ENCODE data around the gene PACSIN2. TPM values are rescaled to one million over a fixed set of nuclear protein-coding genes. Genes with fewer than 3 reads are reported as not detected.

PACSIN2 gene
- total RNA-seq, 1 donor from 2014 or later: 56.6 TPM

DNA sequence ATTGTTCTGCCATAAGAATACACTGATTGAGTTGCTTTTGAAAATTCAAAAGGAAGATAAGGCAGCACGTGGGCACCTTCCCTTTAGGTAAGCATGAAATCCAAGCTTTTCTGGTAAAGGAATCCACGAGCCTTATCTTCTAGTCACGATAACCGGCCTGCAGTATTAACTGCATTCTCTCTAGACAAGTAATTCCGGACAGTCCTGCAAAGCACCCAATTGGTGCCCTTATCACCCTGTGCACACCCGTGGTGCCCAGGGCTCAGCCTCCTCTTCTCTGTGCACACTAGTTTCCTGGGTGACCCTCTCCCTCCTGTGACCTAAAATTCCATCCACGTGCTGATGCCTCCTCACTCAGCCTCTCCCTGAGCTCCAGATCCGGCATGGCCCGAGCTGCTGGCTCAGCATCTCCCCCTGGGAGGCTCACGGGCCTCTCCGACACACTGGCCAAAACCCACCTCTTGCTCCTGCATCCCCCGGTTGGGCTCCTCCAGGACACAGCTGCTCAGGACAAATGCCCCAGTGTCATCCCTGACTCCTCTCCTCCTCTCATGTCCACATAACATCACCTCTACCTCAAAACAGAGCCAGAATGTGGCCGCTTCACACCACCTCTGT, 63.7 kb downstream of the PACSIN2 start:
- Mint-ChIP-seq H3K9me3 (peaks cover 7% of the 10 kb centered on the region), H3K27me3 (ENCODE audit: low read depth) (no peaks in the 10 kb centered on the region), H3K27ac (peak overlapping the region; percentile 10), H3K36me3 (peaks cover 6% of the 10 kb centered on the region), H3K4me1 (peaks cover 65% of the 10 kb centered on the region), H3K4me3 (no peak overlapping the region)
- TF ChIP-seq, protein P1, sequence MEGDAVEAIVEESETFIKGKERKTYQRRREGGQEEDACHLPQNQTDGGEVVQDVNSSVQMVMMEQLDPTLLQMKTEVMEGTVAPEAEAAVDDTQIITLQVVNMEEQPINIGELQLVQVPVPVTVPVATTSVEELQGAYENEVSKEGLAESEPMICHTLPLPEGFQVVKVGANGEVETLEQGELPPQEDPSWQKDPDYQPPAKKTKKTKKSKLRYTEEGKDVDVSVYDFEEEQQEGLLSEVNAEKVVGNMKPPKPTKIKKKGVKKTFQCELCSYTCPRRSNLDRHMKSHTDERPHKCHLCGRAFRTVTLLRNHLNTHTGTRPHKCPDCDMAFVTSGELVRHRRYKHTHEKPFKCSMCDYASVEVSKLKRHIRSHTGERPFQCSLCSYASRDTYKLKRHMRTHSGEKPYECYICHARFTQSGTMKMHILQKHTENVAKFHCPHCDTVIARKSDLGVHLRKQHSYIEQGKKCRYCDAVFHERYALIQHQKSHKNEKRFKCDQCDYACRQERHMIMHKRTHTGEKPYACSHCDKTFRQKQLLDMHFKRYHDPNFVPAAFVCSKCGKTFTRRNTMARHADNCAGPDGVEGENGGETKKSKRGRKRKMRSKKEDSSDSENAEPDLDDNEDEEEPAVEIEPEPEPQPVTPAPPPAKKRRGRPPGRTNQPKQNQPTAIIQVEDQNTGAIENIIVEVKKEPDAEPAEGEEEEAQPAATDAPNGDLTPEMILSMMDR (IDR thresholded peaks at IDR 0.05; ENCODE audit: unreplicated experiment): no peak
- no peak for DNase-seq (ENCODE audit: low spot score in 2 of 2, unreplicated experiment in 2 of 2)

DNA sequence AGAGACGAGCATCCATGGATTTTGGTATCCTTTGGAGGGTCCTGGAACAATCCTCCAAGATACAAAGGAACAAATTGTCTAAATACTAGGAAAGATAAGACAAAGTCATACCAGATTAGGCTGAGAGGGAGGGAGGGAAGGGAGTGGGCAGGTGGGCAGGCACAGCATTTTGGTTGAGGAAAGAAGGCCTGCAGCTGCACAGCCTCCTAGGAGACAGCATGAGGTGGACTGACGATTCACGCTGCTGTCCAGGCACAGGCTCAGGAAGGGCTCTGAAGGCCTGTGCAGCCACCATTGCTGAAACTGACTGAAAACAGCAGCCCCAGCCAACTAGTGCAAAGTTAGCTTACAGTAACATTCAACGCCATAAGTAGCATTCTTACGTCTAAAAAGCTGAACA, 64.7 kb downstream of the PACSIN2 start:
- H3K27ac Mint-ChIP-seq: peak overlapping the region; percentile 70
- peaks cover 67% of the 10 kb centered on the region for H3K4me1 Mint-ChIP-seq

DNA sequence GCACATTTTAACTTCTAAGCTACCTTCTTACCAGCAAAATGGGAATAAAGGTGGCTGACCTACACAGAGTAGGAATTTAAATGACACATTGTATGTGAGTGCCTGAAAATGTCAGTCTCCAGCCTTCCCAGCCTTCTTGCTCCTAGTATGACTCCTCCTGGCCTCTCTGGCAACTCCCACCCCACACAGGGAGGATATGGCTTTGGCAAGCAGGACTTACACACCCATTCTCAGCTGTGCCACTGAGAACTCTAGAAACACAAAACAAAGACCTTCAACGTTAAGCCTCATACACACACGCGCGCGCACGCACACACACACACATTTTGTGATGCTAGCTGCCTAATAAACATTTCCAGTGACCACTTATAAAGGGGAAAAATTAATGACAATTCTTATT, 65.8 kb downstream of the PACSIN2 start:
- Mint-ChIP-seq H3K27me3 (ENCODE audit: low read depth) (no peaks in the 10 kb centered on the region), H3K4me3 (no peak overlapping the region), H3K36me3 (no peaks in the 10 kb centered on the region), H3K9me3 (no peaks in the 10 kb centered on the region), H3K27ac (peak overlapping the region; percentile 88), H3K4me1 (peaks cover 64% of the 10 kb centered on the region)
- TF ChIP-seq, protein P1 (IDR thresholded peaks at IDR 0.05; ENCODE audit: unreplicated experiment): no peak
- no peak for DNase-seq (ENCODE audit: low spot score in 2 of 2, unreplicated experiment in 2 of 2)

More for the DNA sequence above, 64.7 kb downstream of the PACSIN2 start:
- H3K4me3 Mint-ChIP-seq: no peak overlapping the region
- no peaks in the 10 kb centered on the region for H3K27me3 Mint-ChIP-seq (ENCODE audit: low read depth)
- TF ChIP-seq, protein P1 (IDR thresholded peaks at IDR 0.05; ENCODE audit: unreplicated experiment): no peak
- DNase-seq (ENCODE audit: low spot score in 2 of 2, unreplicated experiment in 2 of 2): no peak
- H3K9me3 Mint-ChIP-seq: no peaks in the 10 kb centered on the region
- no peaks in the 10 kb centered on the region for H3K36me3 Mint-ChIP-seq

DNA sequence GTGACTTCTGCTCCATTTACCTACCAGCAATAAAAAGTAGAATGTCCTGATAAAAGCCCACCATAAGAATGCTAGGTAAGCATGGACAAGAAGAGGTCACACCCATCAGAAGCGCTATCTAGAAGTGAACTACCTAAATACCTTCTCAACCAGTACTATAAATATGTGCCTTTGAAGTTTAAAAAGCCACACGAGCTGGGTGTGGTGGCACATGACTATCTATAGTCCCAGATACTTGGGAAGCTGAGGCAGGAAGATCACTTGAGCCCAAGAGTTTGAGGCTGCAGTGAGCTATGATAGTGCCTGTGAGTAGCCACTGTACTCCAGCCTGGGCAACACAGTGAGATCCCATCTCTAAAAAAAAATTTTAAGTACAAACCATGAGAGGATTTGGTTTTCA, 66.7 kb downstream of the PACSIN2 start:
- no peak for DNase-seq (ENCODE audit: low spot score in 2 of 2, unreplicated experiment in 2 of 2)
- H3K27ac Mint-ChIP-seq: peak overlapping the region; percentile 87
- H3K4me3 Mint-ChIP-seq: no peak overlapping the region
- TF ChIP-seq, protein P1 (IDR thresholded peaks at IDR 0.05; ENCODE audit: unreplicated experiment): no peak
- H3K9me3 Mint-ChIP-seq: no peaks in the 10 kb centered on the region
- H3K36me3 Mint-ChIP-seq: no peaks in the 10 kb centered on the region
- H3K27me3 Mint-ChIP-seq (ENCODE audit: low read depth): no peaks in the 10 kb centered on the region
- peaks cover 68% of the 10 kb centered on the region for H3K4me1 Mint-ChIP-seq

DNA sequence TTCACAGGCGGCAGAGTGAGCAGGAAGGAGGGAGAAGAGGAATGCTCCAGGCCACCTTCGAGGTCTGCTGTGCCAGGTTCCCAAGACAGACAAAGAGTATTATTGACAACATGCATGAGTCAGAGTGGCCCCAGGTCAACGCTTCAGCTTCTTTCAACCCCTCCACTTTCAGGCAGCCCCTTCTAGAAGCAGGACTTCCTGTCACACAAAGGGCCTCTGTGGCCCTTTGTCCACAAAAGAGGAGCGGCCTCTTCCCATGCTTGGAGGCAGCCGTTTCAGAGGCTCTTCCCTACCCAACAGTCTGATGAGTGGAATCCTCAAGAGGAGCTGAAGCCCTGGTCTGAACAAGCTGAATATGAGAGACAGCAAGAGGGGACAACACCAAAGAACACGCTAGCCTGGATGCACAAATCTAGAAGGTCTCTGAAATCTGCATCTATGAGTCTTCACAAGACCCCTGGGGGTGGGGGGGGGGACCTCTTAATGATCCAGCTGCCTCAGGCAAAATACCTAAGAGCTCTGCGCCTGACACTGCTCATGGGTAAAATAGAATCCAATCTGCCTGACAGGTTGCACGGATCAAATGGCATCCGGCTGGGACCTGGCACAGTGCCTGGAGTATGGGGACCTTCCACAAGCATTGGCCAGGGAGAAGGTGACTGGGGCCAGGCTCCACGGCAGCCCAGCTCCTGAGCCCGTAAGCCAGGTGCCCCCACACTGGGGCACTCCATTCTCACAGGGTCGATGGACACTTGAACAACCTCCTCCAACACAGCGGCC, 67.5 kb downstream of the PACSIN2 start:
- H3K4me3 Mint-ChIP-seq: no peak overlapping the region
- no peaks in the 10 kb centered on the region for H3K9me3 Mint-ChIP-seq
- H3K4me1 Mint-ChIP-seq: peaks cover 64% of the 10 kb centered on the region
- no peaks in the 10 kb centered on the region for H3K36me3 Mint-ChIP-seq
- no peak for DNase-seq (ENCODE audit: low spot score in 2 of 2, unreplicated experiment in 2 of 2)
- H3K27me3 Mint-ChIP-seq (ENCODE audit: low read depth): no peaks in the 10 kb centered on the region
- peak overlapping the region; percentile 87 for H3K27ac Mint-ChIP-seq
- TF ChIP-seq, protein P1 (IDR thresholded peaks at IDR 0.05; ENCODE audit: unreplicated experiment): no peak

All from mesothelial cell of epicardium (in vitro differentiated cells).